ENCODE results near the gene GRIA1.

Gene GRIA1

GRCh38 chr5:153523211-153523610 is 32.7 kb downstream of the GRIA1 start:
- DNase-seq (no peak), ATAC-seq (no peak)
- Mint-ChIP-seq H3K27ac (no peak overlapping the region), H3K9me3 (no peaks in the 10 kb centered on the region), H3K4me1 (no peaks in the 10 kb centered on the region), H3K4me3 (no peak overlapping the region), H3K27me3 (peaks cover 7% of the 10 kb centered on the region)

GRCh38 chr5:153523831-153524230 is 33.4 kb downstream of the GRIA1 start:
- H3K4me3 Mint-ChIP-seq = no peak overlapping the region
- no peak overlapping the region for H3K27ac Mint-ChIP-seq
- DNase-seq (no peak), ATAC-seq (no peak)
- no peaks in the 10 kb centered on the region for H3K9me3 Mint-ChIP-seq
- H3K4me1 Mint-ChIP-seq = no peaks in the 10 kb centered on the region
- H3K27me3 Mint-ChIP-seq = peaks cover 7% of the 10 kb centered on the region

DNA sequence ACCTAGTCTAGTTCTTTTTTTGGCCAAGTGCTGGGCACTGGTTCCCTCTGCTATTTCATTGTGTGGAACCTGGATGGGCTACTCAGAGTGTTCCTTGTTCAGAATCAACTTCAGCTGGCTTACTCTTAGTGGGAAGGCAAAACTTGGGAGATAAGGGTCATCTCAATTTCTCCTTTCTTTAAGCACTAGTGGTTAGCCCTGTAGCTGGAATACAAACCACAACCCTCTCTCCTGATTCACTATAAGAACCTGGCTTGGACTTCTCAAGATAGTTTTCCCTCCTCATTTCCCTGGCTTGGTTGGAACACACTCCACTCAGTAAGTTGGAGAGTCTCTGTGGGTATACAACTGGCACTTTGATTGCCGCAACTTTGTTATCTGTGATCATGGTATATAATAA is 35.1 kb downstream of the GRIA1 start:
- Mint-ChIP-seq H3K27ac (no peak overlapping the region), H3K4me3 (no peak overlapping the region), H3K9me3 (no peaks in the 10 kb centered on the region), H3K27me3 (peaks cover 7% of the 10 kb centered on the region), H3K4me1 (no peaks in the 10 kb centered on the region)
- DNase-seq (no peak), ATAC-seq (no peak)

GRCh38 chr5:153530357-153531143 is 40.1 kb downstream of the GRIA1 start:
- H3K4me3 Mint-ChIP-seq = no peak overlapping the region
- H3K9me3 Mint-ChIP-seq = no peaks in the 10 kb centered on the region
- H3K27ac Mint-ChIP-seq = no peak overlapping the region
- DNase-seq = no peak
- no peak for ATAC-seq
- no peaks in the 10 kb centered on the region for H3K4me1 Mint-ChIP-seq
- H3K27me3 Mint-ChIP-seq = peaks cover 7% of the 10 kb centered on the region

DNA sequence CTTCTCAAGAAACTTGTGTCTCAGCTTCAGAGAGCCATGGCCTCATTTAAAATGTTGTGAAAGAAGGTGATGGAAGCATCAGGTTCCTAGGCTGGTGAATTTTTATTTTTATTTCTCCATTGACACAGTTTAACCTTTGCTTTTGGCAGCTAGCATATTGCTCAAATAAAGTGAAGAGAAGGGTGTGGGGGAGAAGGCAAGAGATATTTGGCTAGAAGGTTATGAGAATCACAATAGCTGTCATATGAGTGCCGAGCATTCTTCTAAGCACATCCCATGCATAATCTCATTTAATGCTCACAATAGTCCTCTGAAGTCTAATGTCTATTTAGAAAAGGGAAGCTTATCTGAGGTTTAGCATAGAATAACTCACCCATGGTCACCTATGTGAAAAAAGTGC is 43.1 kb downstream of the GRIA1 start:
- ATAC-seq = no peak

DNA sequence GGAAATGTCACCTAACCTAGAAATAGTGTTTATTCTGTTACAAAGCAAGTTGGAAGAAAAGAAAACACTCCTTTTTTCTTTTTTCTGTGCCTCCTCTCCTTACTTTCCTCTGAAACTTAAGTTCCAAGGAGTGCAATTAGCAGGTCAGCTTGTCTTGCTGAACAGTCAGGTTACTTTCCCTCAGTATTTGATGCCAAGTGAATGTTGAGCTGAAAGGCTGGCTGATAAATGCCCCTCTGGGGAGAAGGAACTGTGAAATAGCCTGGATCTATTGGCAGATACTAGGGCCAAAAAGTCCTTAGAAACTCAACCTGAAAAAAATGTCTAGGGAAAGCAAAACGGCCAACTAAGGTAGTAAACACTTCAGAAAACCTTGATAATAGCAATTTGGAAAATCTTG is 43.6 kb downstream of the GRIA1 start:
- no peak overlapping the region for H3K27ac Mint-ChIP-seq
- no peaks in the 10 kb centered on the region for H3K9me3 Mint-ChIP-seq
- no peak for DNase-seq
- H3K4me3 Mint-ChIP-seq = no peak overlapping the region
- no peak for ATAC-seq
- no peaks in the 10 kb centered on the region for H3K27me3 Mint-ChIP-seq
- no peaks in the 10 kb centered on the region for H3K4me1 Mint-ChIP-seq

More for the DNA sequence above, 43.1 kb downstream of the GRIA1 start:
- H3K27me3 Mint-ChIP-seq = no peaks in the 10 kb centered on the region
- H3K9me3 Mint-ChIP-seq = no peaks in the 10 kb centered on the region
- H3K27ac Mint-ChIP-seq = no peak overlapping the region
- no peak overlapping the region for H3K4me3 Mint-ChIP-seq
- no peak for DNase-seq
- no peaks in the 10 kb centered on the region for H3K4me1 Mint-ChIP-seq

- ATAC-seq (no peak), DNase-seq (no peak)
- Mint-ChIP-seq H3K4me1 (no peaks in the 10 kb centered on the region), H3K27me3 (no peaks in the 10 kb centered on the region), H3K27ac (no peak overlapping the region), H3K4me3 (no peak overlapping the region), H3K9me3 (no peaks in the 10 kb centered on the region)
Measured at GRCh38 chr5:153537207-153537606, 46.7 kb downstream of the GRIA1 start.

DNA sequence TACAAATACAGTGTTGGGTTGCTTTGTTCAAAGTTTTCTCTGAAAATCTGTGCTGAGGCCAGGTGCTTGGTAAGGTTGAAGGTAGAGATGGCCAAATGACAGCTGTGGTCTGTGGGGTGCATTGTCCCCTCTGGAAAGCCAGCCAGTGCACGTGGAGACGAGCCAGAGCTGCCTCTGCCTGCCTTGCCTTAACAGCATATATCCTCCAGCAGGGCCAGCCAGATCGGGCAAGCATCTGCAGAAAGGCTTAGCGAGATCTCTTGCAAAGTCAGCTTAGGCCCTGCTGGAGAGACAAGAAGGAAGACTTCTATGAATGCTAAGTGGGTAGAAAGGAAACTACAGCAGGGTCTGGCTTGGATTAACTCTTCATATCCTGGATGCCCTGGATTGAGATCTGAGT is 49.5 kb downstream of the GRIA1 start:
- Mint-ChIP-seq H3K4me1 (no peaks in the 10 kb centered on the region), H3K27me3 (no peaks in the 10 kb centered on the region), H3K9me3 (peaks cover 12 to 15% of the 10 kb centered on the region in 2 donors), H3K4me3 (no peak overlapping the region), H3K27ac (no peak overlapping the region)
- DNase-seq = no peak
- no peak for ATAC-seq

DNA sequence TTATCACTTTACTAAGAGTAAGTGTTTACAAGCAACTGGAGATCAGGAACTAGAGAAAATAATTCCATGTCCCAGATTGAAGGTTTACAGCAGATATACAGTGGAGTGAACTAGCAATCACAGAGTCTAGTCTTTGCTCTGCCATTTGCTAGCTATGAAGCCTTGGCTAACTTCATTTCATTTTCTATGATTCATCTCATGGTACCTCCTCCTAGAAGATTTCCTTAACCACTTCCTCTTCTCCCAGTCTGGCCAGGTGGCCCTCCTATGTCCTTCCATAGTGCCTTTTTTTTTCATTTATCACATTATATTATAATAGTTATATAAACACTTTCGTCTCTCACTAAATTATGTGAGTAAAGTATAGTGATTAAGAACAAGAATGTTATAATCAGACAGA is 52.1 kb downstream of the GRIA1 start:
- Mint-ChIP-seq H3K9me3 (peaks cover 12 to 15% of the 10 kb centered on the region in 2 donors), H3K27ac (no peak overlapping the region), H3K4me1 (no peaks in the 10 kb centered on the region), H3K27me3 (no peaks in the 10 kb centered on the region), H3K4me3 (no peak overlapping the region)
- DNase-seq = no peak
- no peak for ATAC-seq

- Mint-ChIP-seq H3K4me3 (no peak overlapping the region), H3K27me3 (no peaks in the 10 kb centered on the region), H3K27ac (no peak overlapping the region), H3K4me1 (no peaks in the 10 kb centered on the region), H3K9me3 (peaks cover 12 to 15% of the 10 kb centered on the region in 2 donors)
- DNase-seq = no peak
- ATAC-seq = no peak
Measured at GRCh38 chr5:153543288-153543687, 52.8 kb downstream of the GRIA1 start.

GRCh38 chr5:153543959-153544470 is 53.5 kb downstream of the GRIA1 start:
- no peak overlapping the region for H3K27ac Mint-ChIP-seq
- ATAC-seq = no peak
- H3K4me3 Mint-ChIP-seq = no peak overlapping the region

DNA sequence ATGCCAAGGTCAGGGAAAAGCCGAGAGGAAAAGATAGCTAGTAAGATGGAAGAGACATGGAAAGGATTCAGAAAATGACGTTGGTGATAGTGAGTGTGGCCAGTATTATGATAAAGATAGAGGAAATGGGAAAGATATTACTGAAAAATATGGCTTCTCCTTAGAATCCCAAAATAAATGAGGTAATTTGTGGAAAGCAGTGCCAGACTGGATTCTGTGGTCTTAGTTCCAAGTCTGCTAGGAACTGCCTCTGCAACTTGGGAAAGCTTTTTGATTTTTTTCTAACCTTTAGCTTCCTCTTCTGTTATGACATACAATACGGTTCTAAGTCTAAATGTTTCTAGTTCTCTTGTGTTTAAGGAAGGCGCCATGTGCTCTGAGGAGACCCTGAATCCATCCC is 54.2 kb downstream of the GRIA1 start:
- ATAC-seq (no peak), DNase-seq (no peak)
- Mint-ChIP-seq H3K27me3 (no peaks in the 10 kb centered on the region), H3K4me3 (no peak overlapping the region), H3K9me3 (peaks cover 12 to 15% of the 10 kb centered on the region in 2 donors), H3K4me1 (no peaks in the 10 kb centered on the region), H3K27ac (no peak overlapping the region)

More at GRCh38 chr5:153543959-153544470, 53.5 kb downstream of the GRIA1 start:
- Mint-ChIP-seq H3K4me1 (no peaks in the 10 kb centered on the region), H3K27me3 (no peaks in the 10 kb centered on the region), H3K9me3 (peaks cover 12 to 15% of the 10 kb centered on the region in 2 donors)
- no peak for DNase-seq

DNA sequence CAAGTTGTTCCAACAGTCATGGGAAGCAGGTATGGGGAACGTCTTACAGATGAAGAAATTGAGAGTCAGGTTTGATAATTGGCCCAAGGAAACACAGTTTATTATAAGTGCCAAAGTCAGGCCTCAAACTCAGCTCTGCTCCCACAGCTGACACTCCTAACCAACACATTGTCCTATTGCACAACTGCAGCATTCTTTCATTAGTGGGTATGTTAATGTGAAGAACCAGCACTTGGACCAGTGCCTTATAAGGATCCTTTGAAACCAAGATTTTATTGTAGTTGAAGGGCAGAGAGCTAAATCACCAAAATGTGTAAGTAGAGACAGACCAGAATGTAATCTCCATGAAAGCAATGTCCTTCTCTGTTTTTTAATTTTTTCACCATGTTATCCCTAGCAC is 56.1 kb downstream of the GRIA1 start:
- DNase-seq (no peak), ATAC-seq (no peak)
- no peak overlapping the region for H3K4me3 Mint-ChIP-seq
- H3K4me1 Mint-ChIP-seq = no peaks in the 10 kb centered on the region
- peaks cover 12 to 15% of the 10 kb centered on the region in 2 donors for H3K9me3 Mint-ChIP-seq
- H3K27ac Mint-ChIP-seq = no peak overlapping the region
- no peaks in the 10 kb centered on the region for H3K27me3 Mint-ChIP-seq

- Mint-ChIP-seq H3K4me1 (peaks cover 9% of the 10 kb centered on the region), H3K27ac (no peak overlapping the region), H3K9me3 (no peaks in the 10 kb centered on the region), H3K27me3 (no peaks in the 10 kb centered on the region), H3K4me3 (no peak overlapping the region)
- no peak for DNase-seq
- no peak for ATAC-seq
Measured at GRCh38 chr5:153551537-153552079, 61.1 kb downstream of the GRIA1 start.

- H3K4me1 Mint-ChIP-seq = peaks cover 9% of the 10 kb centered on the region
- DNase-seq (no peak), ATAC-seq (no peak)
- no peaks in the 10 kb centered on the region for H3K9me3 Mint-ChIP-seq
- H3K27ac Mint-ChIP-seq = no peak overlapping the region
- H3K4me3 Mint-ChIP-seq = no peak overlapping the region
- no peaks in the 10 kb centered on the region for H3K27me3 Mint-ChIP-seq
Measured at GRCh38 chr5:153552886-153553285, 62.4 kb downstream of the GRIA1 start.

DNA sequence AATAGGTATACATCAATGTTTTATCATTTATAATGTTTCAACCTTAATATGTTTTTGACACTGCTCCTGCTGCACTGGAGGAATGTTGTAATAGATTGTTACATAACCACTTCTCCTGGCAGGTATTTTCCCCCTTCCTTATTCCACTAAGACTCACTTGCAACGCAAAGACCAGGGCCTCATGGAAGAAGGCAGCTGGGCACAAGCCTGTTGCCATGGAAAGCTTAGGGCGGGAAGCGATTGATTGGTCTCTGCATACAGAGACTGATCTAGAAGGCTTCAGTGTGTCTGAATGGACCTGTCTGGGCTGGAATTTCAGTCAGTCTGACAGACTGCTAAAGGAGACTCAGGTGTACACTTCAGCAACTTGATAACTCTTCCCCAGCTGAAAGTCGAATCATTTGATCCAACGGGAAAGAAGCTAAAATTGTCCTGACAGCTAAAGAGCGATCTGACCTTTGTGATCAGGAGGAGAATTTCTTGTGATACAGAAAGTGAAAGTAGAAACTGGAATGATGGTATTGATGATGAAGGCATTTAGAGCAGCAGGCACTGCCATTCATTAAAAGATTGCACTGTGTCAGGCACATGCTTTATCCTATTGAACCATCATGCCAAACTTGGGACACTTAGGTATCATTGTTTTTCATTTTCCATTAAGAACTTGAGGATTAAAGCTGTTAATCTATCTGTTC is 65.1 kb downstream of the GRIA1 start:
- ATAC-seq (no peak), DNase-seq (no peak)
- H3K27me3 Mint-ChIP-seq = no peaks in the 10 kb centered on the region
- H3K4me3 Mint-ChIP-seq = no peak overlapping the region
- H3K9me3 Mint-ChIP-seq = no peaks in the 10 kb centered on the region
- peaks cover 9% of the 10 kb centered on the region for H3K4me1 Mint-ChIP-seq
- H3K27ac Mint-ChIP-seq = no peak overlapping the region
